K562 (cell line): Measurements from ENCODE around the gene SLC6A9. TPM values are rescaled to one million over a fixed set of nuclear protein-coding genes. Genes with fewer than 3 reads are reported as not detected.

ENCODE experiments used
- BCOR ChIP-seq: fragments of 450-650 bp; IDR thresholded peaks from 2 replicates; pipeline ENCODE4 v1.6.1; 2016
- ESRRA ChIP-seq: fragments of 450-650 bp; IDR thresholded peaks from 2 replicates; pipeline ENCODE4 v1.6.1; 2014; ENCODE audit warnings: low read depth, mild to moderate bottlenecking, moderate library complexity, borderline replicate concordance
- FOXA3 ChIP-seq, 2 experiments: fragments of 450-650 bp in 1 of 2; sonication (generic) in 1 of 2; formaldehyde crosslinking; IDR thresholded peaks in 1 of 2; conservative IDR thresholded peaks in 1 of 2; 2 replicates each; pipeline versions ENCODE4 v1.4.0 to v1.8.0; 2020 to 2022; ENCODE audit warnings: mild to moderate bottlenecking in 2 of 2, missing genetic modification reagents in 1 of 2
- POLR2AphosphoS5 ChIP-seq: IDR thresholded peaks from 2 replicates; pipeline ENCODE4 v1.6.1; 2011; ENCODE audit warnings: mild to moderate bottlenecking, low read depth, low read length, moderate library complexity; ENCODE audit not compliant: control insufficient read depth, insufficient read depth
- POLR2G ChIP-seq: fragments of 200-400 bp; formaldehyde crosslinking; IDR thresholded peaks from 2 replicates; pipeline ENCODE4 v1.6.1; 2017; ENCODE audit warnings: low read depth, mild to moderate bottlenecking, antibody characterized with exemption, low read length, moderate library complexity
- TBL1XR1 ChIP-seq, 2 experiments: IDR thresholded peaks; 2 replicates each; pipeline ENCODE4 v1.6.1; 2012; ENCODE audit warnings: improper control_type of control experiment in 2 of 2, low read length in 2 of 2, mild to moderate bottlenecking in 1 of 2
- ZFP36 ChIP-seq: fragments of 150-350 bp; IDR thresholded peaks from 2 replicates; pipeline ENCODE4 v1.6.1; 2018; ENCODE audit warnings: low read length, low read depth; ENCODE audit not compliant: partially characterized antibody
- ZNF311 ChIP-seq: fragments of 250-450 bp; sonication (Bioruptor Pico); IDR thresholded peaks from 2 replicates; pipeline ENCODE4 v1.4.0; 2020; ENCODE audit warnings: mild to moderate bottlenecking, moderate library complexity
- ZNF75A ChIP-seq: fragments of 450-650 bp; formaldehyde crosslinking; IDR thresholded peaks from 2 replicates; pipeline ENCODE4 v1.4.0; 2020; ENCODE audit warnings: mild to moderate bottlenecking
- ZNF830 ChIP-seq: fragments of 250-450 bp; sonication (Bioruptor Pico); IDR thresholded peaks from 2 replicates; pipeline ENCODE4 v1.5.0; 2021; ENCODE audit warnings: mild to moderate bottlenecking
- polyA plus RNA-seq, 8 experiments: library from polyadenylated mRNA; depleted of rRNA in 4 of 8; stranded (reverse) in 5 of 8; unstranded in 3 of 8; fragments of >200 nt; fragmentation: Nextera tagmentation in 2 of 8; fragmentation: Illumina TruSeq in 1 of 8; extraction: Ambion mirVana in 2 of 8; extraction: Trizol in 1 of 8; gene quantifications; 2 replicates each; pipeline versions ENCODE4 v1.2.1 to v1.2.3, GENCODE V29; 2011 to 2014; ENCODE audit warnings: inconsistent platforms in 1 of 8, missing spikeins in 1 of 8
- total RNA-seq, 7 experiments: library from RNA; depleted of rRNA in 6 of 7; stranded (reverse); fragments of >200 nt in 6 of 7; fragmentation: Illumina TruSeq in 2 of 7; extraction: Trizol in 2 of 7; gene quantifications; 2 replicates each; pipeline versions ENCODE4 v1.2.1 to v1.2.3, GENCODE V29; 2011 to 2021; ENCODE audit warnings: low replicate concordance in 1 of 7
- TF ChIP-seq, protein P1 (sequence below): IDR thresholded peaks from 2 replicates; pipeline ENCODE4 v1.6.1; 2011; ENCODE audit warnings: borderline replicate concordance, low read depth, mild to moderate bottlenecking, moderate library complexity, low read length; ENCODE audit not compliant: insufficient read depth, poor library complexity, severe bottlenecking
- TF ChIP-seq, protein P2 (sequence below), 3 experiments: IDR thresholded peaks in 2 of 3; conservative IDR thresholded peaks in 1 of 3; 2 replicates each; pipeline ENCODE4 v1.5.1; 2011 to 2012; ENCODE audit warnings: low read length in 3 of 3, mild to moderate bottlenecking in 3 of 3, control low read depth in 2 of 3, improper control_type of control experiment in 1 of 3, inconsistent platforms in 1 of 3, low read depth in 1 of 3, mixed read lengths in 1 of 3, moderate library complexity in 1 of 3; ENCODE audit not compliant: insufficient read depth in 2 of 3
- TF ChIP-seq, protein P3 (sequence below): sonication (generic); formaldehyde crosslinking; IDR thresholded peaks from 2 replicates; pipeline ENCODE4 v1.8.0; 2022; ENCODE audit warnings: mild to moderate bottlenecking, missing genetic modification reagents

The SLC6A9 gene
- total and polyA plus RNA-seq, 9 of the 15 experiments (the other 6 are each of a cell fraction or from before 2014, with no cell fraction given) = 0.17 to 18.7 (median 2.9) TPM

DNA sequence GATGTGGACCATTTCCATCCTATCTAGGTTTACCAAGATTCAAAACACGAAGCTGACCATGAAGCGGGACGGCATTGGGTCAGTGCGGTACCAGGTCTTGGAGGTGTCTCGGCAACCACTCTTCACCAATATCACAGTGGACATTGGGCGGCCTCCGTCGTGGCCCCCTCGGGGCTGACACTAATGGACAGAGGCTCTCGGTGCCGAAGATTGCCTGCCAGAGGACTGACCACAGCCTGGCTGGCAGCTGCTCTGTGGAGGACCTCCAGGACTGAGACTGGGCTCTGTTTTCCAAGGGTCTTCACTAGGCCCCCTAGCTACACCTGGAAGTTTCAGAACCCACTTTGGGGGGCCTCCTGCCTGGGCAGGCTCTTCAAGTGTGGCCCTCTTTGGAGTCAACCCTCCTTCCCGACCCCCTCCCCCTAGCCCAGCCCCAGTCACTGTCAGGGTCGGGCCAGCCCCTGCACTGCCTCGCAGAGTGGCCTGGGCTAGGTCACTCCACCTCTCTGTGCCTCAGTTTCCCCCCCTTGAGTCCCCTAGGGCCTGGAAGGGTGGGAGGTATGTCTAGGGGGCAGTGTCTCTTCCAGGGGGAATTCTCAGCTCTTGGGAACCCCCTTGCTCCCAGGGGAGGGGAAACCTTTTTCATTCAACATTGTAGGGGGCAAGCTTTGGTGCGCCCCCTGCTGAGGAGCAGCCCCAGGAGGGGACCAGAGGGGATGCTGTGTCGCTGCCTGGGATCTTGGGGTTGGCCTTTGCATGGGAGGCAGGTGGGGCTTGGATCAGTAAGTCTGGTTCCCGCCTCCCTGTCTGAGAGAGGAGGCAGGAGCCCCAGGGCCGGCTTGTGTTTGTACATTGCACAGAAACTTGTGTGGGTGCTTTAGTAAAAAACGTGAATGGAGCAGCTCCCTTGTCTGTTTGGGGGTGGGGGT is 40.7 kb downstream of the SLC6A9 start (continued):
- TF ChIP-seq, protein P1, sequence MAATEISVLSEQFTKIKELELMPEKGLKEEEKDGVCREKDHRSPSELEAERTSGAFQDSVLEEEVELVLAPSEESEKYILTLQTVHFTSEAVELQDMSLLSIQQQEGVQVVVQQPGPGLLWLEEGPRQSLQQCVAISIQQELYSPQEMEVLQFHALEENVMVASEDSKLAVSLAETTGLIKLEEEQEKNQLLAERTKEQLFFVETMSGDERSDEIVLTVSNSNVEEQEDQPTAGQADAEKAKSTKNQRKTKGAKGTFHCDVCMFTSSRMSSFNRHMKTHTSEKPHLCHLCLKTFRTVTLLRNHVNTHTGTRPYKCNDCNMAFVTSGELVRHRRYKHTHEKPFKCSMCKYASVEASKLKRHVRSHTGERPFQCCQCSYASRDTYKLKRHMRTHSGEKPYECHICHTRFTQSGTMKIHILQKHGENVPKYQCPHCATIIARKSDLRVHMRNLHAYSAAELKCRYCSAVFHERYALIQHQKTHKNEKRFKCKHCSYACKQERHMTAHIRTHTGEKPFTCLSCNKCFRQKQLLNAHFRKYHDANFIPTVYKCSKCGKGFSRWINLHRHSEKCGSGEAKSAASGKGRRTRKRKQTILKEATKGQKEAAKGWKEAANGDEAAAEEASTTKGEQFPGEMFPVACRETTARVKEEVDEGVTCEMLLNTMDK = peak; percentile 45
- peak; percentile 60 for TF ChIP-seq POLR2G
- TF ChIP-seq ZNF830 (CRISPR knock-in tag) = 0 out of 2 replicates have a peak, but pooled peaks have one; percentile 40
- no peak for TF ChIP-seq ZNF75A
- 0 out of 2 replicates have a peak, but pooled peaks have one; percentile 35 for TF ChIP-seq BCOR
- TF ChIP-seq FOXA3 (CRISPR knock-in tag; conservative IDR thresholded peaks at IDR 0.05 in 1 of 2, IDR thresholded peaks at IDR 0.05 in 1 of 2) = 0 out of 4 replicates have a peak, but pooled peaks of 1 of the 2 experiments have one; percentile 32
- peak; percentile 12 for TF ChIP-seq ZFP36
- TF ChIP-seq, protein P2, sequence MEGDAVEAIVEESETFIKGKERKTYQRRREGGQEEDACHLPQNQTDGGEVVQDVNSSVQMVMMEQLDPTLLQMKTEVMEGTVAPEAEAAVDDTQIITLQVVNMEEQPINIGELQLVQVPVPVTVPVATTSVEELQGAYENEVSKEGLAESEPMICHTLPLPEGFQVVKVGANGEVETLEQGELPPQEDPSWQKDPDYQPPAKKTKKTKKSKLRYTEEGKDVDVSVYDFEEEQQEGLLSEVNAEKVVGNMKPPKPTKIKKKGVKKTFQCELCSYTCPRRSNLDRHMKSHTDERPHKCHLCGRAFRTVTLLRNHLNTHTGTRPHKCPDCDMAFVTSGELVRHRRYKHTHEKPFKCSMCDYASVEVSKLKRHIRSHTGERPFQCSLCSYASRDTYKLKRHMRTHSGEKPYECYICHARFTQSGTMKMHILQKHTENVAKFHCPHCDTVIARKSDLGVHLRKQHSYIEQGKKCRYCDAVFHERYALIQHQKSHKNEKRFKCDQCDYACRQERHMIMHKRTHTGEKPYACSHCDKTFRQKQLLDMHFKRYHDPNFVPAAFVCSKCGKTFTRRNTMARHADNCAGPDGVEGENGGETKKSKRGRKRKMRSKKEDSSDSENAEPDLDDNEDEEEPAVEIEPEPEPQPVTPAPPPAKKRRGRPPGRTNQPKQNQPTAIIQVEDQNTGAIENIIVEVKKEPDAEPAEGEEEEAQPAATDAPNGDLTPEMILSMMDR (IDR thresholded peaks at IDR 0.05 in 2 of 3, conservative IDR thresholded peaks at IDR 0.05 in 1 of 3; ENCODE audit: insufficient read depth in 2 of 3, low read depth in 1 of 3, low read length in 3 of 3) = peak in 2 of 3 experiments; percentile 16 to 20; a peak in 2 of 6 replicates
- TF ChIP-seq ESRRA = no peak
- TF ChIP-seq POLR2AphosphoS5 = 0 out of 2 replicates have a peak, but pooled peaks have one; percentile 19
- TF ChIP-seq TBL1XR1 (IDR thresholded peaks at IDR 0.05; ENCODE audit: low read length in 2 of 2) = no peak
- TF ChIP-seq ZNF311 (CRISPR knock-in tag) = no peak
- TF ChIP-seq, protein P3, sequence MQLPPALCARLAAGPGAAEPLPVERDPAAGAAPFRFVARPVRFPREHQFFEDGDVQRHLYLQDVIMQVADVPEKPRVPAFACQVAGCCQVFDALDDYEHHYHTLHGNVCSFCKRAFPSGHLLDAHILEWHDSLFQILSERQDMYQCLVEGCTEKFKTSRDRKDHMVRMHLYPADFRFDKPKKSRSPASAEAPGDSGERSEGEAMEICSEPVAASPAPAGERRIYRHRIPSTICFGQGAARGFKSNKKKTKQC (CRISPR knock-in tag) = 0 out of 2 replicates have a peak, but pooled peaks have one; percentile 9
